ENCODE data around the gene ARHGEF28. TPM values are rescaled to one million over a fixed set of nuclear protein-coding genes. Genes with fewer than 3 reads are reported as not detected.

The ARHGEF28 gene
- total and polyA plus RNA-seq, 2 of the 13 experiments (the other 11 are each of a cell fraction or from before 2014, with no cell fraction given): 17.4 to 34.1 TPM

- TF ChIP-seq ZNF782 (CRISPR knock-in tag; IDR thresholded peaks at IDR 0.05; ENCODE audit: borderline replicate concordance) (no peak), RBFOX2 (IDR thresholded peaks at IDR 0.05; ENCODE audit: low read depth, low read length) (no peak), MATR3 (CRISPR knock-in tag; IDR thresholded peaks at IDR 0.05) (no peak), CREB1 (IDR thresholded peaks at IDR 0.05) (no peak), CREB1 (CRISPR knock-in tag; IDR thresholded peaks at IDR 0.05) (no peak), ZNF768 (CRISPR knock-in tag; IDR thresholded peaks at IDR 0.05) (no peak), ZNF292 (CRISPR knock-in tag; IDR thresholded peaks at IDR 0.05; ENCODE audit: borderline replicate concordance, low read depth) (0 out of 2 replicates have a peak, but pooled peaks have one; percentile 60), ZNF766 (CRISPR knock-in tag; IDR thresholded peaks at IDR 0.05; ENCODE audit: borderline replicate concordance) (no peak), TAF15 (IDR thresholded peaks at IDR 0.05; ENCODE audit: low read depth, low read length, poor library complexity, severe bottlenecking) (no peak), ZNF275 (CRISPR knock-in tag; IDR thresholded peaks at IDR 0.05; ENCODE audit: borderline replicate concordance) (no peak), MLLT10 (CRISPR knock-in tag; IDR thresholded peaks at IDR 0.05) (no peak), FOXP1 (IDR thresholded peaks at IDR 0.05) (no peak), FOXP1 (CRISPR knock-in tag; IDR thresholded peaks at IDR 0.05) (no peak), ZSCAN20 (CRISPR knock-in tag; IDR thresholded peaks at IDR 0.05; ENCODE audit: borderline replicate concordance) (no peak), SIX1 (CRISPR knock-in tag; IDR thresholded peaks at IDR 0.05; ENCODE audit: borderline replicate concordance) (no peak), ZNF749 (CRISPR knock-in tag; IDR thresholded peaks at IDR 0.05; ENCODE audit: borderline replicate concordance) (no peak), NFE2 (CRISPR knock-in tag; IDR thresholded peaks at IDR 0.05) (no peak)
- TF ChIP-seq, protein P1, sequence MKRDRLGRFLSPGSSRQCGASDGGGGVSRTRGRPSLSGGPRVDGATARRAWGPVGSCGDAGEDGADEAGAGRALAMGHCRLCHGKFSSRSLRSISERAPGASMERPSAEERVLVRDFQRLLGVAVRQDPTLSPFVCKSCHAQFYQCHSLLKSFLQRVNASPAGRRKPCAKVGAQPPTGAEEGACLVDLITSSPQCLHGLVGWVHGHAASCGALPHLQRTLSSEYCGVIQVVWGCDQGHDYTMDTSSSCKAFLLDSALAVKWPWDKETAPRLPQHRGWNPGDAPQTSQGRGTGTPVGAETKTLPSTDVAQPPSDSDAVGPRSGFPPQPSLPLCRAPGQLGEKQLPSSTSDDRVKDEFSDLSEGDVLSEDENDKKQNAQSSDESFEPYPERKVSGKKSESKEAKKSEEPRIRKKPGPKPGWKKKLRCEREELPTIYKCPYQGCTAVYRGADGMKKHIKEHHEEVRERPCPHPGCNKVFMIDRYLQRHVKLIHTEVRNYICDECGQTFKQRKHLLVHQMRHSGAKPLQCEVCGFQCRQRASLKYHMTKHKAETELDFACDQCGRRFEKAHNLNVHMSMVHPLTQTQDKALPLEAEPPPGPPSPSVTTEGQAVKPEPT (CRISPR knock-in tag; IDR thresholded peaks at IDR 0.05; ENCODE audit: low read depth): no peak
- TF ChIP-seq, protein P2, sequence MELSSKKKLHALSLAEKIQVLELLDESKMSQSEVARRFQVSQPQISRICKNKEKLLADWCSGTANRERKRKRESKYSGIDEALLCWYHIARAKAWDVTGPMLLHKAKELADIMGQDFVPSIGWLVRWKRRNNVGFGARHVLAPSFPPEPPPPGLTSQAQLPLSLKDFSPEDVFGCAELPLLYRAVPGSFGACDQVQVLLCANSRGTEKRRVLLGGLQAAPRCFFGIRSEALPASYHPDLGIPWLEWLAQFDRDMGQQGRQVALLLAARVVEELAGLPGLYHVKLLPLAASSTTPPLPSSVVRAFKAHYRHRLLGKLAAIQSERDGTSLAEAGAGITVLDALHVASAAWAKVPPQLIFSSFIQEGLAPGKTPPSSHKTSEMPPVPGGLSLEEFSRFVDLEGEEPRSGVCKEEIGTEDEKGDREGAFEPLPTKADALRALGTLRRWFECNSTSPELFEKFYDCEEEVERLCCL (CRISPR knock-in tag; IDR thresholded peaks at IDR 0.05; ENCODE audit: borderline replicate concordance): no peak
Measured at GRCh38 chr5:73814233-73814846, 188.3 kb downstream of the ARHGEF28 start (continued).
